Common myeloid progenitor, CD34-positive (primary cell): ENCODE results near the gene DENR.

Experiments used
- CTCF ChIA-PET: fragments of 350-600 bp; sonication (Branson Sonifier 250); formaldehyde crosslinking; loops from one replicate; lab custom pipeline; 2021; ENCODE audit warnings: antibody characterized with exemption; lab: Charles Lee
- POLR2A ChIA-PET: fragments of 350-600 bp; sonication (Branson Sonifier 250); formaldehyde crosslinking; loops from one replicate; lab custom pipeline; 2021; ENCODE audit warnings: antibody characterized with exemption; lab: Charles Lee
- DNase-seq, 3 donors: peaks; one replicate each; pipeline versions ENCODE4 v3.0.0 to v3.0.0-alpha.2; 2013
- H3K27ac ChIP-seq, 2 experiments: 1 replicate in 1 of 2; 2 replicates in 1 of 2; pipeline ENCODE4 v1.7.0; 2013; ENCODE audit warnings: inconsistent platforms in 2 of 2, low read length in 2 of 2, mild to moderate bottlenecking in 2 of 2, low read depth in 1 of 2, moderate library complexity in 1 of 2; ENCODE audit not compliant: severe bottlenecking in 2 of 2, insufficient read depth in 1 of 2, poor library complexity in 1 of 2
- H3K27me3 ChIP-seq, 5 experiments: replicated peaks in 2 of 5; 1 replicate in 3 of 5; 2 replicates in 2 of 5; pipeline versions ENCODE4 v1.6.1 to v1.7.0; 2013; ENCODE audit warnings: low read length in 4 of 5, mild to moderate bottlenecking in 2 of 5, moderate library complexity in 2 of 5, inconsistent platforms in 1 of 5; ENCODE audit not compliant: insufficient read depth in 5 of 5, control insufficient read depth in 4 of 5
- H3K36me3 ChIP-seq, 4 experiments: 1 replicate in 2 of 4; 2 replicates in 2 of 4; pipeline versions ENCODE4 v1.6.1 to v1.7.0; 2013; ENCODE audit warnings: low read length in 3 of 4, control low read depth in 1 of 4, mild to moderate bottlenecking in 1 of 4; ENCODE audit not compliant: control insufficient read depth in 4 of 4, insufficient read depth in 4 of 4
- H3K4me1 ChIP-seq, 4 experiments: 1 replicate in 3 of 4; 2 replicates in 1 of 4; pipeline versions ENCODE4 v1.6.1 to v1.7.1; 2013; ENCODE audit warnings: low read length in 3 of 4, mild to moderate bottlenecking in 3 of 4, control low read depth in 1 of 4, inconsistent platforms in 1 of 4, moderate library complexity in 1 of 4; ENCODE audit not compliant: control insufficient read depth in 4 of 4, insufficient read depth in 4 of 4; ENCODE audit errors: control extremely low read depth in 1 of 4
- H3K4me3 ChIP-seq, 7 experiments: 1 replicate in 4 of 7; 2 replicates in 3 of 7; pipeline versions ENCODE4 v1.5.1 to v1.7.0; 2013; ENCODE audit warnings: mild to moderate bottlenecking in 7 of 7, low read length in 6 of 7, moderate library complexity in 6 of 7, inconsistent platforms in 2 of 7, low read depth in 2 of 7, control low read depth in 1 of 7; ENCODE audit not compliant: insufficient read depth in 4 of 7, control insufficient read depth in 1 of 7; ENCODE audit errors: extremely low read depth in 1 of 7
- H3K9me3 ChIP-seq, 5 experiments: 1 replicate in 4 of 5; 2 replicates in 1 of 5; pipeline versions ENCODE4 v1.6.1 to v1.7.1; 2013; ENCODE audit warnings: low read length in 4 of 5, mild to moderate bottlenecking in 2 of 5, inconsistent platforms in 1 of 5, low read depth in 1 of 5, moderate library complexity in 1 of 5; ENCODE audit not compliant: control insufficient read depth in 4 of 5, insufficient read depth in 2 of 5; ENCODE audit errors: control extremely low read depth in 1 of 5
- WGBS: methylation state at CpG from one replicate; pipeline ENCODE4 v1.1.5; 2013; ENCODE audit not compliant: insufficient coverage; 5-methylcytosine and 5-hydroxymethylcytosine counted together

DENR gene

GRCh38 chr12:122725452-122726079 is 27.1 kb upstream of the DENR start:
- Histone ChIP-seq H3K27me3 (no peaks in the 10 kb centered on the region), H3K9me3 (no peaks in the 10 kb centered on the region), H3K36me3 (no peaks in the 10 kb centered on the region), H3K4me3 (peak overlapping the region in 5 of 7 experiments; percentile 37 to 73 (median 42)), H3K27ac (peak overlapping the region; percentile 18 to 70), H3K4me1 (peaks cover 6 to 55% (median 35%) of the 10 kb centered on the region in 4 experiments)
- WGBS: 0% methylated on average over 2 of the region's 6 CpGs
- ChIA-PET CTCF (interaction anchor here (0.6 to 1.1 kb wide), 4 partner anchors 10 to 85 kb away, joined by 3 to 5 read pairs (median 4); no protein-coding TSS in a partner anchor), POLR2A (no interaction called here)
- no peak for DNase-seq

- DNase-seq: peak; percentile 85 to 96 (median 93)
- no peaks in the 10 kb centered on the region for H3K27me3 ChIP-seq
- H3K9me3 ChIP-seq: no peaks in the 10 kb centered on the region
- peak overlapping the region in 5 of 7 experiments; percentile 37 to 73 (median 42) for H3K4me3 ChIP-seq
- H3K27ac ChIP-seq: peak overlapping the region; percentile 18 to 70
- CTCF ChIA-PET: interaction anchor here (0.6 to 1.5 kb wide), 4 partner anchors 10 to 80 kb away, joined by 3 to 5 read pairs (median 4); no protein-coding TSS in a partner anchor
- POLR2A ChIA-PET: no interaction called here
- H3K36me3 ChIP-seq: no peaks in the 10 kb centered on the region
- H3K4me1 ChIP-seq: peaks cover 6 to 55% (median 35%) of the 10 kb centered on the region in 4 experiments
- 0% methylated on average over 1 of the region's 5 CpGs for WGBS
Measured at GRCh38 chr12:122726080-122726558, 26.5 kb upstream of the DENR start.

GRCh38 chr12:122729583-122730214 is 22.9 kb upstream of the DENR start:
- ChIA-PET CTCF (interaction anchor here (1.1 to 1.4 kb wide), 3 partner anchors 12 to 91 kb away, joined by 3 to 4 read pairs (median 4); partner anchors contain the start of gene DENR), POLR2A (no interaction called here)
- H3K9me3 ChIP-seq: no peaks in the 10 kb centered on the region
- DNase-seq: no peak
- no peaks in the 10 kb centered on the region for H3K27me3 ChIP-seq
- no peak overlapping the region for H3K4me3 ChIP-seq
- H3K27ac ChIP-seq: no peak overlapping the region
- peaks cover 6 to 48% (median 20%) of the 10 kb centered on the region in 4 experiments for H3K4me1 ChIP-seq
- 96% methylated on average over 27 of the region's 27 CpGs for WGBS
- H3K36me3 ChIP-seq: no peaks in the 10 kb centered on the region

GRCh38 chr12:122730215-122731014 is 22.2 kb upstream of the DENR start, which contains the start of gene HCAR1:
Gene HCAR1 (minus strand): TSS chr12:122730844. CDS start chr12:122730339, 505 bp downstream.
- DNase-seq: no peak
- ChIA-PET POLR2A (no interaction called here), CTCF (interaction anchor here (1.0 to 1.4 kb wide), 3 partner anchors 11 to 93 kb away, joined by 3 to 4 read pairs (median 4); partner anchors contain the start of gene DENR)
- H3K36me3 ChIP-seq: no peaks in the 10 kb centered on the region
- H3K27ac ChIP-seq: no peak within 1 kb of the TSS
- no peaks in the 10 kb centered on the region for H3K27me3 ChIP-seq
- no peaks in the 10 kb centered on the region for H3K9me3 ChIP-seq
- H3K4me3 ChIP-seq: no peak within 1 kb of the TSS
- WGBS: 93% methylated on average over 28 of the region's 32 CpGs
- H3K4me1 ChIP-seq: peaks cover 6 to 43% (median 16%) of the 10 kb centered on the region in 4 experiments

- WGBS: 53% methylated on average over 3 of the region's 3 CpGs
- Histone ChIP-seq H3K36me3 (no peaks in the 10 kb centered on the region), H3K4me1 (peaks cover 0 to 25% (median 6%) of the 10 kb centered on the region in 4 experiments), H3K4me3 (no peak overlapping the region), H3K27ac (no peak overlapping the region), H3K27me3 (no peaks in the 10 kb centered on the region), H3K9me3 (no peaks in the 10 kb centered on the region)
- no peak for DNase-seq
- POLR2A ChIA-PET: no interaction called here
- CTCF ChIA-PET: interaction anchor here (1.2 kb wide), 2 partner anchors 9 to 94 kb away, joined by 3 to 4 read pairs; no protein-coding TSS in a partner anchor
Measured at GRCh38 chr12:122732170-122732569, 20.5 kb upstream of the DENR start.

- ChIA-PET CTCF (interaction anchor here (1.2 kb wide), 2 partner anchors 10 to 94 kb away, joined by 3 to 4 read pairs; no protein-coding TSS in a partner anchor), POLR2A (no interaction called here)
- Histone ChIP-seq H3K27me3 (no peaks in the 10 kb centered on the region), H3K4me3 (no peak overlapping the region), H3K27ac (no peak overlapping the region), H3K4me1 (peaks cover 0 to 23% (median 5%) of the 10 kb centered on the region in 4 experiments), H3K36me3 (no peaks in the 10 kb centered on the region), H3K9me3 (no peaks in the 10 kb centered on the region)
- WGBS: 99% methylated on average over 4 of the region's 4 CpGs
- DNase-seq: no peak
Measured at GRCh38 chr12:122732611-122733010, 20.0 kb upstream of the DENR start.
